Eye (tissue), 1 donor: Measurements from ENCODE around the gene BAZ1B.
A peak's percentile ranks its signal among the peaks of the same experiment; 100 is the strongest.
"Not testable (repeated sequence)": the region's sequence is repeated elsewhere in the genome, so short reads cannot be mapped to it uniquely, and the experiment has no call there.

Experiments used
- DNase-seq: peaks from one replicate; pipeline ENCODE4 v3.0.0-alpha.2; 2015

BAZ1B gene

GRCh38 chr7:73442222-73442902 is 79.7 kb downstream of the BAZ1B start:
- DNase-seq: no peak

GRCh38 chr7:73439410-73439704 is 82.7 kb downstream of the BAZ1B start:
- no peak for DNase-seq

GRCh38 chr7:73438547-73439409 is 83.3 kb downstream of the BAZ1B start:
- DNase-seq: no peak

GRCh38 chr7:73437621-73438416 is 84.3 kb downstream of the BAZ1B start:
- DNase-seq: no peak

- no peak for DNase-seq
Measured at GRCh38 chr7:73437091-73437490, 85.0 kb downstream of the BAZ1B start.

- peak; percentile 50 for DNase-seq
Measured at GRCh38 chr7:73436031-73436929, 85.8 kb downstream of the BAZ1B start.

- DNase-seq: no peak
Measured at GRCh38 chr7:73435471-73436009, 86.6 kb downstream of the BAZ1B start.

- no peak for DNase-seq
Measured at GRCh38 chr7:73434701-73435069, 87.4 kb downstream of the BAZ1B start.

GRCh38 chr7:73433924-73434700 is 88.0 kb downstream of the BAZ1B start:
- peak; percentile 67 for DNase-seq

- no peak for DNase-seq
Measured at GRCh38 chr7:73432676-73433075, 89.4 kb downstream of the BAZ1B start.

- DNase-seq: no peak
Measured at GRCh38 chr7:73431041-73431835, 90.9 kb downstream of the BAZ1B start.

GRCh38 chr7:73430540-73430939 is 91.6 kb downstream of the BAZ1B start:
- not testable (repeated sequence) for DNase-seq

GRCh38 chr7:73429622-73430505 is 92.2 kb downstream of the BAZ1B start:
- DNase-seq: no peak

- DNase-seq: peak; percentile 92
Measured at GRCh38 chr7:73429215-73429614, 92.9 kb downstream of the BAZ1B start.

- no peak for DNase-seq
Measured at GRCh38 chr7:73427902-73428787, 93.9 kb downstream of the BAZ1B start.

- no peak for DNase-seq
Measured at GRCh38 chr7:73426016-73426415, 96.1 kb downstream of the BAZ1B start.

- no peak for DNase-seq
Measured at GRCh38 chr7:73425356-73425983, 96.6 kb downstream of the BAZ1B start.

GRCh38 chr7:73424489-73424885 is 97.6 kb downstream of the BAZ1B start:
- no peak for DNase-seq
